Progenitor cell of endocrine pancreas (in vitro differentiated cells): ENCODE results near the gene B3GLCT. TPM values are rescaled to one million over a fixed set of nuclear protein-coding genes. Genes with fewer than 3 reads are reported as not detected.

Experiments
- DNase-seq: peaks from one replicate; pipeline ENCODE4 v3.0.0; 2021; ENCODE audit warnings: low spot score; ENCODE audit not compliant: unreplicated experiment
- H3K27ac Mint-ChIP-seq: 2 replicates; pipeline ENCODE4 v1.8.0; 2021; ENCODE audit warnings: mild to moderate bottlenecking, moderate library complexity, mixed read lengths
- H3K27me3 Mint-ChIP-seq: 2 replicates; pipeline ENCODE4 v1.8.0; 2021; ENCODE audit warnings: mixed read lengths
- H3K36me3 Mint-ChIP-seq: 2 replicates; pipeline ENCODE4 v1.8.0; 2022; ENCODE audit warnings: mixed read lengths; ENCODE audit not compliant: insufficient read depth
- H3K4me1 Mint-ChIP-seq: 2 replicates; pipeline ENCODE4 v1.8.0; 2021; ENCODE audit warnings: low read depth, mixed read lengths
- H3K4me3 Mint-ChIP-seq: 2 replicates; pipeline ENCODE4 v1.8.0; 2021; ENCODE audit warnings: low read depth, mild to moderate bottlenecking, moderate library complexity, mixed read lengths
- H3K9me3 Mint-ChIP-seq: 2 replicates; pipeline ENCODE4 v1.8.0; 2021; ENCODE audit warnings: low read depth, mixed read lengths
- total RNA-seq: library from RNA; stranded (reverse); gene quantifications from 2 replicates; pipeline ENCODE4 v1.2.1, GENCODE V29; 2021
- TF ChIP-seq, protein P1 (sequence below): fragments of 200-600 bp; sonication (generic); IDR thresholded peaks from one replicate; pipeline ENCODE4 v1.5.0; 2021; ENCODE audit warnings: antibody characterized with exemption, mild to moderate bottlenecking; ENCODE audit not compliant: unreplicated experiment

B3GLCT gene
- total RNA-seq, 1 donor from 2014 or later: 6.6 TPM

DNA sequence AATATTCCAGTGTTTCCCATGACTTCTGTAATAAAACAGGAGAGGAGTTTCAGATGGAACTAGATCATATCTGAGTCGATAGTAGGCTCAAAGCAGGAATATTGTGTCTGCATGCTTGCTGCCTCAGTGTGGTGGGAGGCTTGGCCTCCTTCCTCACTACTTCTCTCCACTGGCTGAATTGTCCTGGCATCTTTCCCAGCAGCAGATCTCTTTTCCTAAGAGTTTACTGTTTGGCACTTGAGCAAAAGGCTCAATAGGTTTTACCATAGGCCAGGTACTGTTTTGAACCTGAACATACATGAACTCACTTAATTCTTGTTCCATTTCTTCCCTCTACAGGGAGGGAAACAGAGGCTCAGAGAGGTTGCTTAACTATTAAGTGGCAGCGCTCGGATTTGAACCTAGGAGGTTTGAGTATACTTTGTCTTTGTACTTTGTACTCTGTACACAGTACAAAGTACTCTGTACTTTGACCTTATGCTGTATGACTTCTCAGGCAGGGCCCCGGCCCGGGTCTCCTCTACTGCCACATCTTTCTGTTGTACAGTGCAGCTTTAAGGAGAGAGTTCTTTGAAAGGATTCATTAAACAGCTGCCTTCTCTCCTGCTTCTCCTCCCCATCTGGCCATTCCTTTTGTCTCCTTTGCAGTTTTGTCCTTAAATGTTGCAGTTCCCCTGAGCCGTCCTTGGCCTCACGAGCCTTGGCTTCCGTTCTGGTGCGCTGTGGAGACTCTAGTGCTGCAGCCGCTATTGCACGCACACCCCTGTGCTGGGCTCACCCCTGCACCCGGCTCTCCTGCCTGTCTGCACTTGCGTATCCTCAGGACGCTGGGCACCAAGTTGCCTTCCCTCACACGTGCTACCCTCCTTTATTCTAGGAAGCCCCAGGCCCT is 8.1 kb downstream of the B3GLCT start:
- TF ChIP-seq, protein P1, sequence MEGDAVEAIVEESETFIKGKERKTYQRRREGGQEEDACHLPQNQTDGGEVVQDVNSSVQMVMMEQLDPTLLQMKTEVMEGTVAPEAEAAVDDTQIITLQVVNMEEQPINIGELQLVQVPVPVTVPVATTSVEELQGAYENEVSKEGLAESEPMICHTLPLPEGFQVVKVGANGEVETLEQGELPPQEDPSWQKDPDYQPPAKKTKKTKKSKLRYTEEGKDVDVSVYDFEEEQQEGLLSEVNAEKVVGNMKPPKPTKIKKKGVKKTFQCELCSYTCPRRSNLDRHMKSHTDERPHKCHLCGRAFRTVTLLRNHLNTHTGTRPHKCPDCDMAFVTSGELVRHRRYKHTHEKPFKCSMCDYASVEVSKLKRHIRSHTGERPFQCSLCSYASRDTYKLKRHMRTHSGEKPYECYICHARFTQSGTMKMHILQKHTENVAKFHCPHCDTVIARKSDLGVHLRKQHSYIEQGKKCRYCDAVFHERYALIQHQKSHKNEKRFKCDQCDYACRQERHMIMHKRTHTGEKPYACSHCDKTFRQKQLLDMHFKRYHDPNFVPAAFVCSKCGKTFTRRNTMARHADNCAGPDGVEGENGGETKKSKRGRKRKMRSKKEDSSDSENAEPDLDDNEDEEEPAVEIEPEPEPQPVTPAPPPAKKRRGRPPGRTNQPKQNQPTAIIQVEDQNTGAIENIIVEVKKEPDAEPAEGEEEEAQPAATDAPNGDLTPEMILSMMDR: no peak
- peak overlapping the region; percentile 66 for H3K27ac Mint-ChIP-seq
- DNase-seq: no peak
- H3K36me3 Mint-ChIP-seq: no peaks in the 10 kb centered on the region
- H3K4me1 Mint-ChIP-seq: peaks cover 7% of the 10 kb centered on the region
- H3K9me3 Mint-ChIP-seq: no peaks in the 10 kb centered on the region
- no peak overlapping the region for H3K4me3 Mint-ChIP-seq
- H3K27me3 Mint-ChIP-seq: peaks cover 4% of the 10 kb centered on the region

DNA sequence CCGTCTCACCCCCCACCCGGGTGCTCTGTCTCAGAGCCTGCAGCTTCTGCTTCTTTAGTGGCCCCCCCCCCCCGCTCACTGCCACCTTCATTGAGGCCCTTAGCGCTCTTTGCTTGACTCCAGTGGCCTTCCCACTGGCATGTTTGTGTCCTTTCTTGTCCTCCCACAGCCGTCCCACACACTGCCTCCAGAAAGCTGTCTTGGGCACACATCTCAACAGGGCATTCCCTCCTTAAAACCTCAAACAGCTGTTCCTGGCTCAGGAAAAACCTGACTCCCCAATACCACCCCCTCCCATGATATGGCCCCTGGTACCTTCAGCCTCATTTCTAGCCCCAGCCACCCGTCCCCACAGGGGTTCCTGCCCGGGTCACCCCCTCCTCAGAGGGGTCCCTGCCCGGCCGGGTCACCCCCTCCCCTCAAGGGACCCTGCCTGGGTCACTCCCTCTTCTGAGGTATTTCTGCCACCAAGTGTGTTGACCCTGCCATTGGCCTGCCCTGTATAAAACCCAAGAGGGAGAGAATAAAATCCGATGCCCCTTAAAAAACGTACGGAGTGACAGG is 8.9 kb downstream of the B3GLCT start:
- H3K9me3 Mint-ChIP-seq: no peaks in the 10 kb centered on the region
- peaks cover 7% of the 10 kb centered on the region for H3K4me1 Mint-ChIP-seq
- DNase-seq: no peak
- peaks cover 2% of the 10 kb centered on the region for H3K27me3 Mint-ChIP-seq
- no peaks in the 10 kb centered on the region for H3K36me3 Mint-ChIP-seq
- no peak overlapping the region for H3K4me3 Mint-ChIP-seq
- TF ChIP-seq, protein P1: no peak
- no peak overlapping the region for H3K27ac Mint-ChIP-seq

DNA sequence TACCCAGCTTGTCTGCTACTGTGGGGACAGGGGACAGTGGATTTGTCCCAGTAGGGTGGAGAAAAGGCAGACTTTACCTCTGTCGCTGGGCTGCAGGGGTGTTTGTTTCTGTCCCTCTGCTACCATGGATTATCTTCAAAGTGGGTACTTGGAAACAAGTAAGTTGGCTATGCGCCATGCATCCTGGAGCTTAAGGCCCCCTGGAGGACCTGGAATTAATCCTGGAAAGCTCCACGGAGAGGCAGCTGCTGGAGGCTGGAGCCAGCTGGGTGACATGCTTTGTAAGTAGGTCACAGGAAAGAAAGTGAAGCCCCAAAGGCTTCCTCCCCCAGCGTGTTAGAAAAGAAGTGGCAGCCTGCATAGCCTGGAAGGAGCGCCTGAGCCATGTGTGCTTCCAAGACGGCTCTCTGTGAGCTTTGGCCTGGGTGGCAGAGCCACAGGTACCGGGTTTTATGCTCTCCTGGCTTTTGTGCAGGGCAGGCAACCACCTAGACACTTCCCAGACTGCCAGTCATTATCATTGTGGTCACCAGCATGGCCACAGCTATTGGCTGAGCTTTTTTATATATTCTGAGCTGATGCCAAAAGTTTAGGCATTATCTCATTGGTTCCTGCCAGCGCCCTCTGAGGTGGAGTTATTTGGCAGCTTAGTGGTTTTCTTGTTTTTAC is 9.5 kb downstream of the B3GLCT start:
- TF ChIP-seq, protein P1: no peak
- no peak for DNase-seq
- Mint-ChIP-seq H3K4me3 (no peak overlapping the region), H3K4me1 (peaks cover 6% of the 10 kb centered on the region), H3K9me3 (no peaks in the 10 kb centered on the region), H3K27ac (no peak overlapping the region), H3K36me3 (no peaks in the 10 kb centered on the region), H3K27me3 (peaks cover 2% of the 10 kb centered on the region)

DNA sequence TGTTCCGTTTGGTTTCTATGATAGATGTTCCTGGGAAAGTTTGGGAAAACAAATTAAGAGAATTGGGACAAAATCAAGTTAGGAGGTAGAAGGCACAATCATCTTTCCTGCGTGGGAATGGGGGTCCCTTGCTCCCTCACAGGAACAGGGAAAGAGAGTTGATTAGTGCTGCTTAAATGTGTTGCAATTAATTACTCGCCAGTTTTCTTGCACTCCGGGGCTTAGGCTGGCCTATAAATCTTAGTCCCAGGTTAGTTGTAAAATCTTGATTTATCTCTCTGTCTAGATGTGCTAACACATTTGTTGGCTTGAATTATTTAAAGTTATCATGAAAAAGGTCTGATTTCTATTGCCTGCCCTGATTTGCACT is 10.1 kb downstream of the B3GLCT start:
- Mint-ChIP-seq H3K27me3 (peaks cover 4% of the 10 kb centered on the region), H3K4me3 (no peak overlapping the region), H3K27ac (no peak overlapping the region), H3K9me3 (no peaks in the 10 kb centered on the region), H3K4me1 (peaks cover 2% of the 10 kb centered on the region), H3K36me3 (no peaks in the 10 kb centered on the region)
- no peak for DNase-seq
- TF ChIP-seq, protein P1: no peak

DNA sequence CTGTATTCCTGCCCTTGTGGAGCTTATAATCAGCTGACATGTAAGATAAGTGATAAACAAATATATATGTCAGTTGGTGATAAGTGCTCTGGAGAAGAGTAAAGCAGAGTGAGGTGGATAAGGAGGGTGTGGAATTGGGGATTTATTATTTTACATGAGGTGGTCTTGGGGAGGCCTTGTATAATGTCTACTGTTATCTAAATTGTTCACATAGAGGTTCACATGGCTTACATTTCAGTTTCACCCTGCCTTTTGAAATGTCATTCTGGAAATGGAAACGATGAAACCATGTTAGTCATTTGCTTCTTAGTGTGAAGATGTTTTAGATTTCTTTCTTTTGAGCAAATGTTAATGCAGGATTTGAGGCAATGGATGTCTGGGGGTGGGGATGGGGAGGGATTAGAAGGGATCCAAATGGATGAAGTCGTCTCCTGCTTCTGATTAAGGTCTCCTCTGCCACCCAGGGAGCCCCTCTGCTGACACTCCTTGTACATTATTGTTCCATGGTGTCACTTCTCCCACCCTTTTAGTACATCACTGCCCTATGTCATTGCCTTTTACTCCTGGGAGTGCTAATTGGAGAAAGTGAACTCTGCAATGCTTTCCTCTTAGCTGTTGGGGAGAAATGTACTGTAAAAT is 14.0 kb downstream of the B3GLCT start:
- Mint-ChIP-seq H3K27me3 (peaks cover 4% of the 10 kb centered on the region), H3K27ac (no peak overlapping the region), H3K4me1 (no peaks in the 10 kb centered on the region), H3K36me3 (peaks cover 8% of the 10 kb centered on the region), H3K4me3 (no peak overlapping the region), H3K9me3 (peaks cover 7% of the 10 kb centered on the region)
- TF ChIP-seq, protein P1: no peak
- DNase-seq: no peak
